Measurements from ENCODE around the gene DNAJC17. TPM values are rescaled to one million over a fixed set of nuclear protein-coding genes. Genes with fewer than 3 reads are reported as not detected.

The DNAJC17 gene
- total RNA-seq, 1 donor from 2014 or later, result 17.9 TPM

- peak; percentile 38 for DNase-seq (ENCODE audit: low read depth)
These were observed 63.1 kb downstream of the DNAJC17 start for GRCh38 chr15:40743921-40744814.

GRCh38 chr15:40743485-40743901 is 63.8 kb downstream of the DNAJC17 start:
- DNase-seq (ENCODE audit: low read depth), result no peak

GRCh38 chr15:40739854-40740253 is 67.4 kb downstream of the DNAJC17 start:
- DNase-seq (ENCODE audit: low read depth), result no peak

DNA sequence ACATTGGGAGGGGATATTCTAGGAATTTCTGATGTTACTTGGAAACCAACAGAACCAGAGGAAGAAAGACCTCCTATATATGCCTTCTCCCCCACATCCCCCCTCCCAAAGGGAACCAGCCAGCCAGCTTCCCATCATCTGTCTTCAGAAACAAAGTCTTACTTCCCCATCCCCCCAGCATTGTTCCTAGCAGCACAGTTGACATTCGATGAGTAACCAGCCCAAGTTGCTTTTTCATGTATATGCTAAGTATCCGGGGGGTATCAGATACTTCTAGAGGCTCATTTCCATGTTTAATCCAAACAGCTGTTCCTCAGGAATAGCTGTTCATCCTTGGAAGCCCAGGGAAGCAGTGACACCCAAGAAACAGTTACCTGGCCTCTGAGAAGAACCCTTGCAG is 68.2 kb downstream of the DNAJC17 start:
- no peak for DNase-seq (ENCODE audit: low read depth)

DNA sequence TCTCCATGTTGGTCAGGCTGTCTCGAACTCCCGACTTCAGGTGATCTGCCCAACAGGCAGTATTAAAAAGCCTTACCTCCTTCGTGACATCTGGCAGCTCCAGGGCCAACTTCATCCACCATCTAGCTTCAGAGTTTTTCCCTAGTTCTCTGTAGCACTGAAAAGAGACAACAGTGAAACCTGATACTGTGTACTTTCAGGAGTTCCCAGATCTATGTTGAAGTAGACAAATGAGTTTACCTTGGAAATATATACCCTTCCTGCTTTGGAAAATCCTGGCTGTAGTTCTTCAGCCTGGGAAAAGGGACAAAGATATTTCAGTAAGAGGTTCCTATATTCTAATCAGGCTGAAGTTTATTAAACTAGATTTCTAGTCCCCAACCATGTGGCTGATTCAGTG is 70.2 kb downstream of the DNAJC17 start:
- DNase-seq (ENCODE audit: low read depth), result no peak

DNA sequence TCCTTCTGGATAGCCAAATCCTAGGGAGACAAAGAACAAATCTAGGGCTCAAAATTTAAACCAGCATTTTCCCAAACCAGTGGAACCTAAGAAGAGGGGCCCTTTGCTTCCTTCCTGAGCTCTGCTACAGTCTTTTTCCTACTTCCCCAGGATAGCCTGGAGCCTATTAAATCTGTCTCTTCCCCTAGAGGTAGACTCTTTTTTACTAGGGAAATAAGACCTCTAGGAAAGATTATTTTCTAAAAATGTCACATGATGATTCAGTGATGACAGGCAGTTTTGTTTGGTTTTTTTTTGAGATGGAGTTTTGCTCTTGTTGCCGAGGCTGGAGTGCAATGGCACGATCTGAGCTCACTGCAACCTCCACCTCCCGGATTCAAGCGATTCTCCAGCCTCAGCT is 70.7 kb downstream of the DNAJC17 start:
- DNase-seq (ENCODE audit: low read depth), result no peak

DNA sequence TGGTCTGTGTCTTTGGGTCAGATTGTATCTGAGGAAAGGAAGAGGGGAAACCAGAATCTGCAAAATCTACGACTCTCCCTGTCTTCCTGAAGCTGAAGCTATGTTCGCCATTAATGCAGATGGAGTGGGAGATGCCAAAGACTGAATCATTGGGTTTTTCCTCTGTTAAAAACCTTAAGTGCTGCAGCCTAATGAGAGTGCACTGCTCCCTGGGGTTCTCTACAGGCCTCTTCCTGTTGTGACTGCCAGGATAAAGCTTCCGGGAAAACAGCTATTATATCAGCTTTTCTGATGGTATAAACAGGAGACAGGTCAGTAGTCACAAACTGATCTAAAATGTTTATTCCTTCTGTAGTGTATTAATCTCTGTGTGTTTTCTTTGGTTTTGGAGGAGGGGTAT is 76.2 kb downstream of the DNAJC17 start:
- no peak for DNase-seq (ENCODE audit: low read depth)

DNA sequence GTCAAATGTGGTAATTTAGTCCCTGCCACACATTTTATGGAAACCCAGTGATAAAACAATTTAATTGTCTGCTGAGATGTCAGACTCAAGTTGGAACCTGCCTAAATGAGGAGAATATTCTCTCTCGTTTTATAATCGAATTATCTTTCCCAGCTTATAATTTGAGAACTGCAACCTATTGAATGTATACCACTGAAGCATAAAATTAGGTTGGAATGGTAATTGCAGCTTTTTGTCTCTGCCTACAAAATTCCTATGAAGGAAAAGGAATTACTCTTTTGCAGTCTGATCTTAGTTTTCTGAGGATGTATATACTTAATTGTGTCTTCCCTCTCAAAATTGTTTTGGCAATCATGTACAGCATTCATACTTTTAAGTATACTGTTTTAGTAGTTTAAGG is 83.4 kb downstream of the DNAJC17 start:
- no peak for DNase-seq (ENCODE audit: low read depth)

DNA sequence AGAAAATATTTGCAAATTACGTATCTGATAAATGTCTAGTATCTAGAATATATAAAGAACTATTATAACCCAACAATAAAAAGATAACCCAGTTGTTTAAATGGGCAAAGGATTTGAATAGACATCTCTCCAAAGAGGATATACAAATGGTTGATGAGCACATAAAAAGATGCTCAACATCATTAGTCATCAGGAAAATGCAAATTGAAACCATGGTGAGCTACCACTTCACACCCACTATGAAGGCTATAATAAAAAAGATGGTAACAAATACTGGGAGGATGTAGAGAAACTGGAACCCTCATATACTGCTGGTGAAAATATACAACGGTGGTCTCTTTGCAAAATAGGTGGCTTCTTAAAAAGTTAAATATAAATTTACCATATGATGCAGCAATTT is 84.3 kb downstream of the DNAJC17 start:
- peak; percentile 18 for DNase-seq (ENCODE audit: low read depth)

GRCh38 chr15:40722354-40722753 is 84.9 kb downstream of the DNAJC17 start:
- no peak for DNase-seq (ENCODE audit: low read depth)

DNA sequence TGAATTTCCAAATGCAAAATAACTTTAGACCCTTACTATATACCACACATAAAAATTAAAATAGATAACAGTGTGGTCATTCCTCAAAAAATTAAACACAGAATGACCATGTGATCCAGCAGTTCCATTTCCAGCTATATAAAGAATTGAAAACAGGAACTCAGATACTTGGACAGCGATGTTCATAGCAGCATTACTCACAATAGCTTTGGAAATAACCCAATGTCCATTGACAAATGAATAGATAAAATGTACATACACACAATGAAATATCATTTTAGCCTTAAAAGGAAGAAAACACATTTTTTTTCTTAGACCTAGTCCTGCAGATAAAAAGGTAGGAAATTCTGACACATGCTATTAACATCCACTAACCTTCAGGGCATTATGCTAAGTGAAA is 85.6 kb downstream of the DNAJC17 start:
- DNase-seq (ENCODE audit: low read depth), result no peak

- DNase-seq (ENCODE audit: low read depth), result no peak
These were observed 91.1 kb downstream of the DNAJC17 start for GRCh38 chr15:40716165-40716564.

Other genes with a start within 250 kb of the DNAJC17 start
- 10.4 and 11.4 TPM in 2 replicates for gene CCDC32, start 242.4 kb downstream of the DNAJC17 start, total RNA-seq
- 5.9 and 11.7 TPM in 2 replicates for gene RPUSD2, start 238.2 kb downstream of the DNAJC17 start, total RNA-seq
- gene KNL1, start 213.2 kb downstream of the DNAJC17 start, total RNA-seq, result 0.99 and 3.0 TPM in 2 replicates
- gene RAD51, start 112.3 kb downstream of the DNAJC17 start, total RNA-seq, result 0.94 and 2.3 TPM in 2 replicates
- gene RMDN3, start 52.2 kb downstream of the DNAJC17 start, total RNA-seq, result 22.2 and 25.5 TPM in 2 replicates
- gene GCHFR, start 43.4 kb downstream of the DNAJC17 start, total RNA-seq, result 5.5 and 8.0 TPM in 2 replicates
- gene C15orf62, start 37.5 kb downstream of the DNAJC17 start, total RNA-seq, result not detected in 2 replicates
- gene ZFYVE19, start 384 bp downstream of the DNAJC17 start, total RNA-seq, result 24.3 and 24.4 TPM in 2 replicates
- not detected in 2 replicates for gene PPP1R14D, start 21.2 kb upstream of the DNAJC17 start, total RNA-seq
- gene SPINT1, start 36.6 kb upstream of the DNAJC17 start, total RNA-seq, result not detected in 2 replicates
- 0.10 TPM in 1 of 2 replicates, not detected in the other for gene RHOV, start 66.8 kb upstream of the DNAJC17 start, total RNA-seq
- gene VPS18, start 87.0 kb upstream of the DNAJC17 start, total RNA-seq, result 34.4 and 43.3 TPM in 2 replicates
- gene DLL4, start 121.9 kb upstream of the DNAJC17 start, total RNA-seq, result 0.13 TPM in 1 of 2 replicates, not detected in the other
- 5.5 and 10.4 TPM in 2 replicates for gene CHAC1, start 146.0 kb upstream of the DNAJC17 start, total RNA-seq